K562 (cell line): ENCODE data around the gene NR1H3. TPM values are rescaled to one million over a fixed set of nuclear protein-coding genes. Genes with fewer than 3 reads are reported as not detected.

Source experiments
- ATAC-seq: fragments of 200-7000 bp; cut with Tn5 transposase; 3 replicates; pipeline ENCODE4 v1.9.1; 2020; ENCODE audit warnings: moderate library complexity
- Bru-seq: library from RNA; stranded (reverse); fragments of 400-500 nt; gene quantifications from one replicate; lab custom pipeline; 2021; lab: Mats Ljungman, UMichigan
- BruChase-seq, 2 experiments: library from RNA; stranded (reverse); fragments of 400-500 nt; gene quantifications; one replicate each; lab custom pipeline; 2021; lab: Mats Ljungman, UMichigan
- BruUV-seq: library from RNA; stranded (reverse); fragments of 400-500 nt; replicated peaks from 2 replicates; lab custom pipeline; 2021; lab: Mats Ljungman, UMichigan
- CTCF ChIA-PET: fragments of 300-600 bp; formaldehyde crosslinking; extraction: SDS; loops from one replicate; lab custom pipeline; 2021; ENCODE audit warnings: low intra/inter-chr PET ratio; lab: Yijun Ruan, JAX
- POLR2A ChIA-PET: fragments of 300-600, 350-650 bp; sonication (Branson Sonifier 250); formaldehyde crosslinking; extraction: SDS; loops from one replicate; lab custom pipeline; 2021; ENCODE audit warnings: antibody characterized with exemption, inconsistent platforms; lab: Yijun Ruan, JAX
- DNase-seq, 4 experiments: peaks; one replicate each; pipeline versions ENCODE4 v3.0.0 to v3.0.0-alpha.2; 2011 to 2018; ENCODE audit warnings: low spot score in 3 of 4, mixed read lengths in 3 of 4; ENCODE audit errors: extremely low read depth in 1 of 4
- FAIRE-seq: peaks from 2 replicates; lab custom pipeline; 2011; peaks lifted over from hg19 to GRCh38; lab: Jason Lieb, UNC
- H2AFZ ChIP-seq: 2 replicates; pipeline ENCODE4 v1.6.0; 2011; ENCODE audit warnings: low read depth, low read length, control low read depth, inconsistent platforms
- H3K27ac ChIP-seq: fragments of 200-600 bp; 3 replicates; pipeline ENCODE4 v1.8.0; 2011; ENCODE audit warnings: low read depth, mild to moderate bottlenecking, control low read depth, inconsistent platforms, low read length, moderate library complexity, mixed read lengths; ENCODE audit errors: extremely low read depth
- H3K27me3 ChIP-seq, 2 experiments: fragments of 300-600 bp in 1 of 2; 2 replicates in 1 of 2; 3 replicates in 1 of 2; pipeline versions ENCODE4 v1.6.0 to v1.8.0; 2011; ENCODE audit warnings: inconsistent platforms in 2 of 2, low read length in 2 of 2, mild to moderate bottlenecking in 1 of 2, mixed read lengths in 1 of 2, moderate library complexity in 1 of 2; ENCODE audit not compliant: control insufficient read depth in 2 of 2, insufficient read depth in 2 of 2
- H3K36me3 ChIP-seq: fragments of 300-600 bp; 3 replicates; pipeline ENCODE4 v1.8.0; 2011; ENCODE audit warnings: mild to moderate bottlenecking, low read length, inconsistent platforms; ENCODE audit not compliant: control insufficient read depth, insufficient read depth
- H3K4me1 ChIP-seq, 2 experiments: fragments of 200-600 bp in 1 of 2; replicated peaks in 1 of 2; 2 replicates in 1 of 2; 3 replicates in 1 of 2; pipeline versions ENCODE4 v1.5.1 to v1.8.0; 2011; ENCODE audit warnings: inconsistent platforms in 2 of 2, low read length in 2 of 2, mild to moderate bottlenecking in 1 of 2, mixed read lengths in 1 of 2, moderate library complexity in 1 of 2; ENCODE audit not compliant: control insufficient read depth in 2 of 2, insufficient read depth in 2 of 2
- H3K4me2 ChIP-seq: 2 replicates; pipeline ENCODE4 v1.6.1; 2011; ENCODE audit warnings: low read length, control low read depth, inconsistent platforms, mixed read lengths; ENCODE audit not compliant: insufficient read depth
- H3K4me3 ChIP-seq: fragments of 200-600 bp; sonication (generic), shearing (Covaris generic); 2 replicates; pipeline ENCODE4 v1.5.1; 2016; ENCODE audit warnings: control low read depth, inconsistent platforms
- H3K79me2 ChIP-seq: fragments of 200-600 bp; 3 replicates; pipeline ENCODE4 v1.8.0; 2011; ENCODE audit warnings: low read length, inconsistent platforms; ENCODE audit not compliant: control insufficient read depth, insufficient read depth
- H3K9ac ChIP-seq, 2 experiments: 2 replicates each; pipeline versions ENCODE4 v1.6.0 to v1.6.1; 2011; ENCODE audit warnings: low read depth in 2 of 2, low read length in 2 of 2, control low read depth in 1 of 2, inconsistent platforms in 1 of 2, mild to moderate bottlenecking in 1 of 2, mixed read lengths in 1 of 2; ENCODE audit not compliant: insufficient read depth in 1 of 2
- H3K9me1 ChIP-seq: one replicate; pipeline ENCODE4 v1.6.0; 2011; ENCODE audit warnings: inconsistent platforms, mild to moderate bottlenecking, low read length, moderate library complexity; ENCODE audit not compliant: control insufficient read depth, insufficient read depth
- H3K9me3 ChIP-seq: replicated peaks from 2 replicates; pipeline ENCODE4 v1.5.1; 2011; ENCODE audit warnings: low read depth, low read length, inconsistent platforms; ENCODE audit not compliant: control insufficient read depth, insufficient read depth
- H4K20me1 ChIP-seq: replicated peaks from 2 replicates; pipeline ENCODE4 v1.6.1; 2011; ENCODE audit warnings: low read length, inconsistent platforms, mixed read lengths; ENCODE audit not compliant: control insufficient read depth, insufficient read depth
- CHD2 ChIP-seq: IDR thresholded peaks from 2 replicates; pipeline ENCODE4 v1.6.1; 2011; ENCODE audit warnings: low read depth, low read length
- FIP1L1 ChIP-seq: fragments of 200-400 bp; formaldehyde crosslinking; IDR thresholded peaks from 2 replicates; pipeline ENCODE4 v1.6.1; 2018; ENCODE audit warnings: mild to moderate bottlenecking, low read depth, low read length; ENCODE audit not compliant: poor library complexity, severe bottlenecking
- ILF3 ChIP-seq: fragments of 450-650 bp; IDR thresholded peaks from 2 replicates; pipeline ENCODE4 v1.6.1; 2018; ENCODE audit warnings: antibody characterized with exemption, mild to moderate bottlenecking, moderate library complexity, borderline replicate concordance
- PPARD ChIP-seq: fragments of 250-450 bp; sonication (Bioruptor Pico); IDR thresholded peaks from 2 replicates; pipeline ENCODE4 v1.8.0; 2022; ENCODE audit warnings: inconsistent platforms, mild to moderate bottlenecking, moderate library complexity
- RBM17 ChIP-seq: fragments of 200-400 bp; formaldehyde crosslinking; IDR thresholded peaks from 2 replicates; pipeline ENCODE4 v1.6.1; 2017; ENCODE audit warnings: low read depth, mild to moderate bottlenecking, low read length, borderline replicate concordance
- U2AF2 ChIP-seq: fragments of 200-400 bp; formaldehyde crosslinking; optimal IDR thresholded peaks from 2 replicates; pipeline ENCODE3; 2017; ENCODE audit warnings: low read depth, mild to moderate bottlenecking, low read length
- ZNF263 ChIP-seq: sonication (generic); formaldehyde crosslinking; IDR thresholded peaks from 2 replicates; pipeline ENCODE4 v1.8.0; 2022; ENCODE audit warnings: mild to moderate bottlenecking, missing genetic modification reagents, borderline replicate concordance
- ZNF384 ChIP-seq: IDR thresholded peaks from 2 replicates; pipeline ENCODE4 v1.6.1; 2012; ENCODE audit warnings: low read depth, low read length, improper control_type of control experiment
- ZNF764 ChIP-seq: fragments of 250-450 bp; sonication (Bioruptor Pico); IDR thresholded peaks from 2 replicates; pipeline ENCODE4 v1.4.0; 2020; ENCODE audit warnings: low read depth, mild to moderate bottlenecking, moderate library complexity
- ZSCAN32 ChIP-seq: fragments of 450-650 bp; formaldehyde crosslinking; IDR thresholded peaks from 2 replicates; pipeline ENCODE4 v1.4.0; 2020; ENCODE audit warnings: mild to moderate bottlenecking, moderate library complexity
- WGBS: fragments of 100-300 bp; shearing (Covaris generic); methylation state at CpG from one replicate; pipeline ENCODE4 v1.1.6; 2016; ENCODE audit warnings: low coverage, mixed read lengths; ENCODE audit not compliant: insufficient coverage; ENCODE audit errors: missing lambda C conversion rate; 5-methylcytosine and 5-hydroxymethylcytosine counted together
- in situ Hi-C: fragments of 300-500 bp; cut with MboI; formaldehyde crosslinking; loops from 4 replicates; pipeline ENCODE4 v1.15.0; 2018; ENCODE audit warnings: inconsistent platforms, mixed read lengths
- intact Hi-C: fragments of 100-400 bp; cut with micrococcal nuclease; formaldehyde crosslinking; loops from 2 replicates; pipeline ENCODE4 v1.14.2; 2022
- long read RNA-seq, 3 experiments: library from polyadenylated mRNA in 2 of 3; library from RNA in 1 of 3; unstranded in 2 of 3; stranded (forward) in 1 of 3; transcript quantifications; one replicate each; pipeline ENCODE4 v2.0.0, GENCODE V29; 2019 to 2022
- polyA minus RNA-seq, 3 experiments: library from RNA; depleted of rRNA, polyadenylated mRNA; stranded (reverse); fragments of >200 nt; gene quantifications; 2 replicates each; pipeline ENCODE4 v1.2.3, GENCODE V29; 2011
- polyA plus RNA-seq, 8 experiments: library from polyadenylated mRNA; depleted of rRNA in 4 of 8; stranded (reverse) in 5 of 8; unstranded in 3 of 8; fragments of >200 nt; fragmentation: Nextera tagmentation in 2 of 8; fragmentation: Illumina TruSeq in 1 of 8; extraction: Ambion mirVana in 2 of 8; extraction: Trizol in 1 of 8; gene quantifications; 2 replicates each; pipeline versions ENCODE4 v1.2.1 to v1.2.3, GENCODE V29; 2011 to 2014; ENCODE audit warnings: inconsistent platforms in 1 of 8, missing spikeins in 1 of 8
- total RNA-seq, 7 experiments: library from RNA; depleted of rRNA in 6 of 7; stranded (reverse); fragments of >200 nt in 6 of 7; fragmentation: Illumina TruSeq in 2 of 7; extraction: Trizol in 2 of 7; gene quantifications; 2 replicates each; pipeline versions ENCODE4 v1.2.1 to v1.2.3, GENCODE V29; 2011 to 2021; ENCODE audit warnings: low replicate concordance in 1 of 7
- TF ChIP-seq, protein P1 (sequence below): sonication (generic); formaldehyde crosslinking; IDR thresholded peaks from 2 replicates; pipeline ENCODE4 v1.8.0; 2022; ENCODE audit warnings: missing genetic modification reagents, mild to moderate bottlenecking, borderline replicate concordance
- TF ChIP-seq, protein P2 (sequence below), 2 experiments: fragments of 450-650 bp; IDR thresholded peaks; 2 replicates each; pipeline ENCODE4 v1.6.1; 2016

The NR1H3 gene
- 39.2 and 75.3 TPM in 2 replicates for total RNA-seq (2011; cell fraction: chromatin; rRNA removed; ENCODE audit: low replicate concordance)
- total RNA-seq (2011; cell fraction: nucleolus; rRNA removed): 43.6 and 51.5 TPM in 2 replicates
- total RNA-seq (2011; cell fraction: nucleoplasm; rRNA removed): 31.0 and 35.2 TPM in 2 replicates
- total RNA-seq (2014; rRNA removed) (11.9 and 16.0 TPM in 2 replicates), total RNA-seq (2014; rRNA removed; fragmentation: Illumina TruSeq; extraction: Trizol) (6.6 and 8.2 TPM in 2 replicates), total RNA-seq (2015; rRNA removed; fragmentation: Illumina TruSeq; extraction: Trizol) (7.8 and 11.1 TPM in 2 replicates), total RNA-seq (2021) (15.9 and 16.5 TPM in 2 replicates), polyA plus RNA-seq (2011; rRNA removed) (26.0 and 31.9 TPM in 2 replicates), polyA plus RNA-seq (2014; fragmentation: Illumina TruSeq; extraction: Trizol) (12.0 and 15.2 TPM in 2 replicates), polyA plus RNA-seq (2014; fragmentation: Nextera tagmentation; extraction: Ambion mirVana) (10 to 100 TPM in 1 of 2 experiments, 1 to 10 TPM in 1; 9.8 to 10.4 TPM), polyA plus RNA-seq (2014; rRNA removed) (17.5 and 18.4 TPM in 2 replicates), polyA minus RNA-seq (2011; rRNA and poly(A)+ RNA removed) (15.1 and 19.2 TPM in 2 replicates), Bru-seq, nascent RNA (percentile 61 among the genes with signal in this experiment), BruChase-seq, experiment 1, labeled RNA remaining after a 2-hour chase (percentile 55 among the genes with signal in this experiment), BruChase-seq, experiment 2, labeled RNA remaining after a 6-hour chase (percentile 54 among the genes with signal in this experiment)
- polyA plus RNA-seq (2011; cell fraction: cytosol; rRNA removed): 38.5 and 38.7 TPM in 2 replicates
- 66.1 and 82.8 TPM in 2 replicates for polyA plus RNA-seq (2011; cell fraction: nucleus; rRNA removed)
- polyA plus RNA-seq (2012): 16.1 and 20.9 TPM in 2 replicates
- 9.9 and 20.8 TPM in 2 replicates for polyA minus RNA-seq (2011; cell fraction: cytosol; rRNA and poly(A)+ RNA removed)
- 12.8 and 23.2 TPM in 2 replicates for polyA minus RNA-seq (2011; cell fraction: nucleus; rRNA and poly(A)+ RNA removed)
- long read RNA-seq, experiment 1, partial matches to known transcripts: 5 of 21 reads
- long read RNA-seq, experiment 1, other reads (novel, unspliced or antisense): 13 of 21 reads
- long read RNA-seq, experiment 2, partial matches to known transcripts: 3 of 14 reads
- long read RNA-seq, experiment 2, other reads (novel, unspliced or antisense): 9 of 14 reads
- long read RNA-seq, experiment 3, partial matches to known transcripts: 1 of 12 reads
- long read RNA-seq, experiment 3, other reads (novel, unspliced or antisense): 4 of 12 reads

DNA sequence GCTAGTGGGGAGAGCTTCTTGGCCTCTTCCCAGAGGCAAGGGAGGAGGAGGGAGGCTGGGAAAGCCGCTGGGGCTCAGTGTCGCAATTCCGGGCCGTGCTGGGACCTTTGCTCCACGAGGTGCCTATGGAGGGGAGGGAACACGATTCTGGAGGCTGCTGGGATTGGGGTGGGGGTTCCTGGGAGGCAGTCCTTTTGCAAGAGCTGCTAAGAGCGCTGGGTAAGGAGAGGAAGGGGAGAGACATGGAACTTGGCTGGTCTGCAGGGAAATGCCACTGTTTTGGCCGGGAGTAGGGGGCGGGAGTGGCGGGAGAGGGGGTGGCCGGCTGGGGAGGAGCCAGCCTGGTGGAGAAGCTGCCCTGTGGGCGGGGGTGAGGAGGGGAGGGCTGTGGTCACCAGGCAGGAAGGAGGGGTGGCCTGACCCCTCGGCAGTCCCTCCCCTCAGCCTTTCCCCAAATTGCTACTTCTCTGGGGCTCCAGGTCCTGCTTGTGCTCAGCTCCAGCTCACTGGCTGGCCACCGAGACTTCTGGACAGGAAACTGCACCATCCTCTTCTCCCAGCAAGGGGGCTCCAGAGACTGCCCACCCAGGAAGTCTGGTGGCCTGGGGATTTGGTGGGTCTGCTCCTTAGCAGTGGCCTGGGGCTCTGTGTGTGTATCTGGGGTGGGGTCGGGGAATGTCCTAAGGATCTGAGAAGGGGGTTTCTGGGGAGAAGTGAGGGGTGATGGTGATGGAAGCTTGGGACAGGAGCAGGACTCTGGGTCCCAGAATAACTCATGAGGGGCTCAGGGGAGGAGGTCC, at the start of gene NR1H3:
Gene NR1H3, plus strand, starts transcription at position 480 of the 800 bp plus-strand sequence. CDS start 1,221 bp downstream, outside the sequence.
- CTCF ChIA-PET: interaction anchor here (0.6 to 3.6 kb wide), 4 partner anchors 12 to 196 kb away, joined by 3 to 46 read pairs (median 5); no protein-coding TSS in a partner anchor
- Histone ChIP-seq H4K20me1 (no peaks in the 10 kb centered on the region), H3K4me3 (peak within 1 kb of the TSS; percentile 28), H3K79me2 (no peaks in the 10 kb centered on the region), H3K27me3 (no peaks in the 10 kb centered on the region), H3K9me3 (no peaks in the 10 kb centered on the region), H3K9me1 (no peaks in the 10 kb centered on the region), H3K27ac (peak within 1 kb of the TSS; percentile 69; the same call in 2 of the 3 replicates), H3K4me2 (peak within 1 kb of the TSS; percentile 65), H2AFZ (peak within 1 kb of the TSS; percentile 86), H3K36me3 (no peaks in the 10 kb centered on the region), H3K4me1 (peaks cover 38% of the 10 kb centered on the region in 2 experiments), H3K9ac (peak within 1 kb of the TSS; percentile 57 to 89)
- FAIRE-seq (peak; percentile 29), ATAC-seq (peak; percentile 84), DNase-seq (peak; percentile 77 to 95 (median 90))
- POLR2A ChIA-PET: interaction anchor here (0.6 to 3.9 kb wide), 7 partner anchors 9 to 866 kb away, joined by 3 to 31 read pairs (median 4); partner anchors contain the start of gene ACP2
- WGBS: 7% methylated on average over 9 of the region's 15 CpGs
- intact Hi-C loops: loop anchor here (1.0 to 2.0 kb wide), 2 partner anchors 81 to 98 kb away; partner anchors contain the start of gene ARFGAP2
- BruUV-seq: no TSS peak
- in situ Hi-C loops: no loop called here
- TF ChIP-seq, protein P1, sequence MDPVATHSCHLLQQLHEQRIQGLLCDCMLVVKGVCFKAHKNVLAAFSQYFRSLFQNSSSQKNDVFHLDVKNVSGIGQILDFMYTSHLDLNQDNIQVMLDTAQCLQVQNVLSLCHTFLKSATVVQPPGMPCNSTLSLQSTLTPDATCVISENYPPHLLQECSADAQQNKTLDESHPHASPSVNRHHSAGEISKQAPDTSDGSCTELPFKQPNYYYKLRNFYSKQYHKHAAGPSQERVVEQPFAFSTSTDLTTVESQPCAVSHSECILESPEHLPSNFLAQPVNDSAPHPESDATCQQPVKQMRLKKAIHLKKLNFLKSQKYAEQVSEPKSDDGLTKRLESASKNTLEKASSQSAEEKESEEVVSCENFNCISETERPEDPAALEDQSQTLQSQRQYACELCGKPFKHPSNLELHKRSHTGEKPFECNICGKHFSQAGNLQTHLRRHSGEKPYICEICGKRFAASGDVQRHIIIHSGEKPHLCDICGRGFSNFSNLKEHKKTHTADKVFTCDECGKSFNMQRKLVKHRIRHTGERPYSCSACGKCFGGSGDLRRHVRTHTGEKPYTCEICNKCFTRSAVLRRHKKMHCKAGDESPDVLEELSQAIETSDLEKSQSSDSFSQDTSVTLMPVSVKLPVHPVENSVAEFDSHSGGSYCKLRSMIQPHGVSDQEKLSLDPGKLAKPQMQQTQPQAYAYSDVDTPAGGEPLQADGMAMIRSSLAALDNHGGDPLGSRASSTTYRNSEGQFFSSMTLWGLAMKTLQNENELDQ (CRISPR knock-in tag): no peak
- TF ChIP-seq RBM17 (no peak), PPARD (CRISPR knock-in tag) (no peak), FIP1L1 (no peak), U2AF2 (no peak), ILF3 (no peak), CHD2 (no peak), ZSCAN32 (CRISPR knock-in tag) (no peak), ZNF384 (no peak), ZNF263 (CRISPR knock-in tag) (peak; percentile 52; the same call in 1 of the 2 replicates), ZNF764 (no peak)
- TF ChIP-seq, protein P2, sequence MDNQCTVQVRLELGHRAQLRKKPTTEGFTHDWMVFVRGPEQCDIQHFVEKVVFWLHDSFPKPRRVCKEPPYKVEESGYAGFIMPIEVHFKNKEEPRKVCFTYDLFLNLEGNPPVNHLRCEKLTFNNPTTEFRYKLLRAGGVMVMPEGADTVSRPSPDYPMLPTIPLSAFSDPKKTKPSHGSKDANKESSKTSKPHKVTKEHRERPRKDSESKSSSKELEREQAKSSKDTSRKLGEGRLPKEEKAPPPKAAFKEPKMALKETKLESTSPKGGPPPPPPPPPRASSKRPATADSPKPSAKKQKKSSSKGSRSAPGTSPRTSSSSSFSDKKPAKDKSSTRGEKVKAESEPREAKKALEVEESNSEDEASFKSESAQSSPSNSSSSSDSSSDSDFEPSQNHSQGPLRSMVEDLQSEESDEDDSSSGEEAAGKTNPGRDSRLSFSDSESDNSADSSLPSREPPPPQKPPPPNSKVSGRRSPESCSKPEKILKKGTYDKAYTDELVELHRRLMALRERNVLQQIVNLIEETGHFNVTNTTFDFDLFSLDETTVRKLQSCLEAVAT (IDR thresholded peaks at IDR 0.05): no peak
